ENCODE measurements around the gene ALKBH3. TPM values are rescaled to one million over a fixed set of nuclear protein-coding genes. Genes with fewer than 3 reads are reported as not detected.

Gene ALKBH3
- total RNA-seq, 2 donors from 2014 or later, result 24.8 to 30.9 TPM

DNA sequence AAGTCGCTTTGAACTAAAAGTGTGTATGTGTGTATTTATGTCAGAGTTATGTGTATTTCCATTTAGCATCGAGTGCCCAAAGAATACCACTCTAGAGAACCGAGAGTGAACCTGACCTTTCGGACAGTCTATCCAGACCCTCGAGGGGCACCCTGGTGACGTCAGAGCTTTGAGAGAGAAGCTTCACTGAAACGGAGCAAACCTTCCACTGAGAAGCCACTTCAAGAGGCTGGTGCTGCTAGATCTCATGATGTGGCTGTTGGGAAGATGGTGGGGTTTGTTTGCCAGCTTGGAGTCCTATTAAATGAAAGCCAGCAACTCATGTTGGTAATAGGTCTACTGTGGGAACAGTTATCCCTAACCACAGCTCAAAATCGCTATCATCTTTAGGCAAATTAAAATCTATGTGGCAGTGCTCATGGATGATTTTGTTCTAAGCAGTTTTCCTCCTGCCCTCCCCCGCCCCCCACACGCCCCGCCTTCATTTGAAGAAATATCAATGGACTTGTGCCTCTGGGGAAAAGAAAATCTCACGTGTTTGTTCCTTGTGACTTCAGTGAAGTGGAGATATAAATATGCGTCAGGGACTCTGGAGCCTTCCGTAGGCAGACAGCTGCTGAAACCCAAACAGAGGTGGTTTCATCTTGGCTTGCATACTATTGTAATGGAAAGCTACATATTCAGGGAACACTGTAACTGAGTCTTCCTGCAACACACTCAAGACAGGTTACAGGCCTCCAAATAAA is 39.4 kb downstream of the ALKBH3 start:
- intact Hi-C loops (cut with DNase I), result no loop called here
- no peak for DNase-seq (ENCODE audit: low spot score)

DNA sequence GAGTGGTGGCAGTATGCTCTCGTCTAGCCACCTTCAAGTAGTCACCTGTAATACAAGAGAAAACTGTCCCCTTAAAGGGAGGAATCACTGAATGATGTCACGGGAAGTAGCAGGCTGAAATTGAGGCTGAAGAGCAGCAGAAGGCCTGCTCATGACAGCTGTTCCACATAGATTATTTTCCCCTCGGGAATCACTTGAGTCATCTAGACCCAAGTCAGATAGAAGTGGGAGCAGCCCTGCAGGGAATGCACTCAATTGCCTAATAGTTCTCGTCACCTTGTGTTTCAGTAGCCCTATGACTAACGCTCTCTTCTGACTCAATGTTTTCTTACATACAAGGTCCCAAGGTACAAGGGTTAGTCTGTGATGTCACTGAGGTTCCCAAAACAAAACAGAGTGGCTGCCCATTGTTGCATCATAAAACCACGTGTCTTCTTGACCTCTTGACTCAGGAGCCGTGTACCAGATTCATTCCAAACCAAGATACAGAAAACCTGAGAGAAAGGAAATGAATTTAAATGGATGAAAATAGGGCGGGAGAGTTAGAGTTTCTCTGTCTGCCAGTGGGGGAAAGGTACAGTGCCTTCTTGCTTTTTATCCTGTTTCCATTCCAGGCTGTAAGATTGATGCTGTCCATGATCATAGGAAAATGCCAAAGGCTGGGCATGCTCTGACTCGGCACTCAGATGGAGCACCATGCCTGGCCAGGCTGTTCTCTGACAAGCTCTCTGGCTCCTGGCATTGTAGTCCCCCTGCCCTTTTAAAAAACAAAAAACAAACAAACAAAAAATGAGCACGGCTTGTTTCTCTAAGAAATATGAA is 40.2 kb downstream of the ALKBH3 start:
- intact Hi-C loops (cut with DNase I), result no loop called here
- no peak for DNase-seq (ENCODE audit: low spot score)

DNA sequence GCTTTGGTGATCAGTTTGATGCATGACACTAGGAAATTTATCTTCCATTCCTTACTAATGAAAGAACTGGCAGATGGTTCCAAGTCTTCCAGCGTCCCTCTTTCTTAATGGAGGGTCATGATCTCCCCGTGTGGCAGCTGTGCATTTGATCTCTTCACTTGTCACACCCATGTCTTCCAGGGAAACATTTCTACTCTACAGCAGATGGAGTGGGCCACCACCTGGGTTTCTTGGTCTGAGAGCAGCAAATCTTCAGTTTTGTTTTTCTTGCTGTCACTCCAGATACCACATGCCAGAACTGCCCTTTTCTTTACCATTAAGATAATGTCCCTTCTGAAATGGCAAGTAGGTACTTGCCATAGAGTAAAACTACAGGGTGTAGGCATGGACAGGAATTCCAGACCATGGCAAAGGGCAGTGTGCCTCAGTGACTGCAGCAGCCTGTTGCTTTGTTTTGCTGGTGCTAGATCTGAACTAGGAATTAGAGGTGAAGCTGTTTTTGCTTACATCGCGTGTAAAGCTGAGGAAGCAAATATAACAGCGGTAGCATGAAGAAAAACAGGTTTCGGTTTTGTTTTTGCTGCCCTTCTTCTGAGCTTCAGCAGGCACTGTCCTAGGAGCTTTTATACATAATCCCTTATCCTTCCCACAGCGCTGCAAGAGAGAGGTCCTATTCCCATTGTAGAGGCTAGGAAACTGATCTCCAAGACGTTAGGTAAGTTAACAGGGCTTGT is 41.1 kb downstream of the ALKBH3 start:
- intact Hi-C loops (cut with DNase I), result no loop called here
- no peak for DNase-seq (ENCODE audit: low spot score)

DNA sequence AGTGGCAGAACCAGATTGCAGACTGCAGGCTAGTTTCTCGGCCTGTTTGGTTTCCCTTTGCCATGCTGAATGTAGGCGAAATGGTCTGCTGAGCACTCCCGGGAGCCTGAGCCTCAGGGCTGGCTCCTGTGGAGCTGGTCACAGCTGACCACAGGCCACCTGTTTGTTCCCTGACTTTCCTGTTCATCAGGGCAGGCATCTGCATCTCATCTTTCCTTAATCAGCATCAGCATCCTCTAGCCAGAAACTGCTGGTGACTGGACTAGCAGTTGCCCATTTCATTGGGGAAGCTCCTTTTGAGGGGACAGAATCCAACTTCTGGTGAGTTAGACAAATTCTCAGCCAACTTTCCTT is 41.6 kb downstream of the ALKBH3 start:
- intact Hi-C loops (cut with DNase I), result no loop called here
- no peak for DNase-seq (ENCODE audit: low spot score)

DNA sequence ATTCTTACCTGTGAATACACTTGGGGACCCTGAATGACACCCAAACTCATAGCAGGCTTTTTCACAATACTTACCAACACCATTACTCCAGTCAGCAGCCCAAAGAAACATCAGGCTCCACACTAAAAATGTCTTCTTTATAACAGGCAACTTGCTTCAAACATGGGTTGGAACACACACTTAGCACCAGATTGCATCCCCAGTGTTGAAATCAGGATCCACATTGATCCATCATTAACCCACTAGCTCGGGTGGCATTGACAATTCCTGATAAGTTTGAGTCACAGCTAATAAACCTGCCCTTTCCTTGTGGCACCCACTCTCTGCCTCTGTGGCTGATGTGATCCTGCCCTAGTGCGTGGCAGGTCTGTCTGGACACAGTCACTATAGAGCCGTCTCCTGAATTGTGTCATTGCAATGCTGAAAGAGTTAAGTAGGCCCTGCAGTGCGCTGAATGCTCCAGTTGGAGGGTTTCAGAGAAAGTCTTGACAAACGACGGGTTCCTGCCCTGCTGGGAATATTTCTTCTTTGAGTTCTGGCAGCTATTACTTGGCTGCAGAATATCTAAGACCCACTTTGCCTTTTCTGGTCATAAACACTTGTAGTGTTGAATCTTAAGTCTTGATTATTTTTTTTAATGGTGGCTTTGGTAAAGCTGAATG is 42.2 kb downstream of the ALKBH3 start:
- no peak for DNase-seq (ENCODE audit: low spot score)
- intact Hi-C loops (cut with DNase I), result no loop called here

DNA sequence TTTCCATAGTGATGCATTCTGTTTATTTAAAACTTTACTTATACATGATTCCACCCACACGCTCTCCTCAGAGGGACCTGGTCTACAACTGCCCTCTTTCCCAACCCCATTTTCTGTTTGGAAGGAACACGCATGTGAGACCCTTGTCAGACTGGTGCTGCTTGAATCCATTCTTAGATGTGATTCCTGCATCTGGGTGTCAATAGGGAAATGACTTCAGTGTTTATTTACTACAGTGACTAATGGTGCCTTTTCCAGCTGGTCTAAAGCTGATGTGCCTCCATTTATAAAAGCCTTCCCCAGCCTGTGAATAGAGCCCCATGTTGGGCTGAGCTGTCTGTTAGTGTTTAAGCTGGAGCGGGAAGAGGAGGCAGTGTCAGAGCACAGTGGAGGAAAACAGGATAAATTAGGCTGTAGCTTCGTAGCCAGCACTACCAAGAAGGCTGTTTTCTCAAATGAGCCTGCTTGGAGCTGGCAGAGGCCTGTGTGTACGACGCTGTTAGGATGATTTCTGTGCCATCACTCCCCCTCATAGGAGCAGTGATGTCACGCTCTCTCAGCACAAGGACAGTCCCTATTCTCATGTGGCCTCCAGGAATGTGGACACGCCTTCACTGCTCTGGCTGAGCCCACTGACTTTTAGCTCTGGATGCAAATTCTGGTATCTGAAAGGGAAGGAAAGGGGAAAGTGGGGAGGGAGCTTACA is 42.9 kb downstream of the ALKBH3 start:
- peak; percentile 89 for DNase-seq (ENCODE audit: low spot score)
- intact Hi-C loops (cut with DNase I), result no loop called here

DNA sequence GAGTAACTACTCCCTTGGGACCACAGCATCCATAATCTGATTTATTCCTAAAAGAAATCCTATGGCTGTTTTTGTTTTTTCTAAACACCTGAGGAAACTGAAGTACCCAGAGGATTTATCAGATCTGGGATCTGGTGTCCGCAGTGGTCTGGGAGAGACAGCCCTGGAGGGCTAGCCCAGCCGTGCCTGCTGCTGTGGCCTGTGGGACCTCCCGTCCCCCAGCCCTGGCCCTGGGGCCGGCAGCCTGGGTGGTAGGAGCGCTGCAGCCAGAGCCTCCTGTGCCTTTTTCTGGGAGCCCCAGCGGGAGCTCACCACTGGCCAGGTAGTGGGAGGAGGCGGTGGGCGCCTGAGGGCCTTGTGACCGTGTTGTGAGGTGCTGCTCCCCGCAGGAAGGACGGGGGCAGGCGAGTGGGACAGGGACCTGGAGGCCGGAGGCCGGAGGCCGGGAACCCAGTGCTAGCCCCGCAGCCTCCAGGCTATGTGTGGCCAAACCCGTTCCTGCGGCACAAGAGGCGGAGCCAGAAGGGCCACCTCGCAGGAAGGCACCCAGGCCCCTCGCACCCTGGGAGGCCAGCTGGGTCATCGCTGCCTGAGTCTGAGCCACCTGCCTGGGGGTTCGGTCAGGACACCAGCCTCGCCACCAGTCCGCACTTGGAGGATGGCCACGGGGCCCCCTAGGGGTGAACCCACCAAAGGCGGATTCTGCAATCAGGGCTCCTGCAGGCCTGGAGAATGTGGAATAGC is 43.7 kb downstream of the ALKBH3 start:
- DNase-seq (ENCODE audit: low spot score), result no peak
- intact Hi-C loops (cut with DNase I), result no loop called here

DNA sequence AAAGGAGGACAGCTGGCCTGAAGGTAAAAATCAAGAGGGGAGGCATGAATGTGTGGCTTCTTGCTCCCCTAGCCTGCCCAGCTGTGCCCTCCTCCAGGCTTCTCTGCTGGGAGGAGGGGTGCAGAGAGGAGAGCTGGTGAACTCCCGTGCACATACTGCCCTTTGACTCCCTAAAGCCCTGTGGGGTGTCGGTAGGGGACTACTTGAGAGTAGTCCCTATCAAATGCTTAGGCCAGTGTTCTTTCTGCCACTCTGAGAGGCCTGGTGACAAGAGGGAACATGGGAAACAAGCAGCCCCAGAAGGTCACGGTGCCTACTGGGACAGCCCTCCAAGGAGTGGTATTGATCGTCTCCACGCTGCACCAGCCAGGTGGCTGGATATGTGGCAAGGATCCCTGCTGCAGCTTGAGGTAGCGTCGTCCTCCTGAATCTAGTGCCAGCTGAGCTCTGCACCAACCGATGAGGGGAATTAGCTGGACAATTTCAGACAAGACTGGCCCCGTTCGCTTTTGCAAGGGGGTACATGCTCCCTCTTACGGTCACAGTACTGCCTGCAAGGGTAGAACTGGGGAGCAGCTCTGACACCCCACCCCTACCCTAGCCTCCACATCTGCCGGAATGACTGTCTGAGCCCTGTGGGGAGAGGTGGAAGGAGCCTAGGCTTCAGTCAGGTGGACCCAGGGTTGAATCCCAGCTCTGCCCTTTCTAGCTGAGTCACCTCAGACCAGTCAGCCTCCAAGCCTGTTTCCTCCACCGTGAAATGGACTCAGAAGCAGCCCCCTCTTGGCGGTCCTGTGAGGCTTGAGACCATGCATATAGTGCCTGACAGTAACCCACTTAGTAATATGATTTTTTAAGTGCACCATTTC is 44.7 kb downstream of the ALKBH3 start:
- DNase-seq (ENCODE audit: low spot score), result no peak
- intact Hi-C loops (cut with DNase I), result no loop called here

DNA sequence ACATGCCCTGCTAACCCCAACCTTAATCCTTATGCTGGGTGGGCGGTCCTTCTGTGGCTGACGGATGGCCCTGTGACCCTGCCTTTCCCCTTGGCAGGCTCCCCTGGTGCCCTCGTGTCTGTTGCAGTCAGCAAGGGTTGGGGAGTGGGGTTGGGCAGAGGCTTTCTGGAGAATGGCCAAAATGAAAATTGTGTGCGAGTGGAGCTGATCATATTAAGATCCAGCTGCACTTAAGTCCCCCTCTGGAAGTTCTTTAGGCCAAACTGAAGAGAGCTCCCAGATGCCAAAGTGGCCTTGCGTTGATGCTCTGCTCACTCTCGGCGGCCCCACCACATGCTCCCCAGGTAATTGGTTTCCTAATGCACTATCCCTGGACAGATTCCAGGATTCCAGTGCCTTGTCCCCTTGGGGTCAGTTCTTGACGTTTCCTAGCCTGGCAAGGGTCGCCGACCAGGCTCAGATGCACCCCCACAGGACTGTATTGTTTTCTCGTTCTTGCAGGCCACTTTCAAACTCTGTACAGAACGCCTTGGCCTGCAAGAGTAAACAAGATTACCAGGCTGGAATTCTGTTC is 45.4 kb downstream of the ALKBH3 start:
- intact Hi-C loops (cut with DNase I), result no loop called here
- no peak for DNase-seq (ENCODE audit: low spot score)

DNA sequence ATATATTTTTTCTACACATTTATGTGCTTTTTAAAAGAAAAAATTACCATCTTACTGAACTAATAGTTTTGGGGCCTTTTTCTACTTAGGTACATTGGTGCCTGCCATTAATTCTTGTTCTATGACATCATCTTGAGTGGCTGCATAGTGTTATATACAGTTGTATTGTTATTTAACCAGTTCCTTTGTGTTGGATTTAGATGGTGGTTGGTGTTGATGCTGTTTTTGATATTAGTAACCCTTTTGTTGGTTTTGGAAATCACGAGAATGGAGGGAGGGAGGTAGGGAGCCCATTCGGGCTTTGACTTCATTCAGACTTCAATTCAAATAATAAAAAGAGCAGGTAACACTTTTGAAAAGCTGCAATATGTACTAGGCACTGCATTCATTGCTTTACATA is 46.4 kb downstream of the ALKBH3 start:
- DNase-seq (ENCODE audit: low spot score), result no peak
- intact Hi-C loops (cut with DNase I), result no loop called here

DNA sequence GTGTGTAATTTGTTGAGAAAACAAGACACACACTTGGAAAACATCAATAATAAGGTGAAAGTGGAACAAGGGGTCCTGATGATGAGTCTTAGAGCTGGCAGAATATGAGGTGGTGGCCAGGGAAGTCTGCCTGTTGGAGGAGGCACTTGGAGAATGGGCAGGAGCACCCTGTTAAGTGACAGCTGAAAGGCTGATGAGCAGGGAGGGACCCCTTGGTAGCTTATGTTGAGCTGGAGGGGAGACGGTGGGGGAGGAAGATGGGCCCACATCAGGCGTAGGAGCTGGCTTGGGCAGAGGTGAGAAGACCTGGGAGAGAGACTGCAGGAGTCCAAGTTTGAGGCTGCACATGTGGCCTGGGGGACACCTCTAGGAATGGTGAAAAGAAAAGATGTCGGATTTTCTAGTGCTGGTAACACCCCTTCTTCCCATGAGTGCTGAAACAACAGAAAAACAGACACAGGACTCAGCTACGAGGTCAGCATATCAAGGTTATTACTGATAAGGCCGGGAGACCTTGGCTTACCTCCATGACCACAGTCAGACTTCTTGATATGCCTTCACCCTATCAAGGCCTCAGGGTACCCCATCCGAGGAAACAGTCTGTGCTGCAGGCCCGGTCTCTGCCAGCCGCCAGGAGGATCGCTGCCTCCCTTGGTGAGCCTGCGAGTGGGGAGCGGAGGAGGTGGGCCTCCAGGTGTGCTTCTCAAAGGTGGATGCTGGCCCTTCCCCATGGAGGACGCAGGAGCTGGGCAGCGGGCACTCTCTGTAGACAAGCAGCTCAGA is 47.5 kb downstream of the ALKBH3 start:
- intact Hi-C loops (cut with DNase I), result no loop called here

DNA sequence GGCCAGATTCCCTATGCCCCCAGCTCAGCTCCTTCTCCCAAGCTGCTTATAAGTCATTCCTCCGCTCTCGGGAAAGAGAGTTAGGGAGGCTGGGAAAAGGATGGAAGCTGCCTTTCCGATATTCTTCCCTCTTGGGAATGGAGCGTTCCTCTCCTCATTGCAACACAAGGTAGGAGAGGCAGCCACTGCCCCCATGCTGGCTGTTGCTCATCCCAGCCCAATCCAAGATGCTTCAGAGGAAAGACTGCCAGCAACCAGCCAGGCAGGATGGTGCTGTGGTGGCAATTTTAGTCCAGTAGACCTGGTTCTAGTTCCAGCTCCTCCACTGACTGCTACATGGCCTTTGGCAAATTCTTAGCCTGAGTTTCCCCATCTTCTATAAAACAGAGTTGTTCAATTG is 48.1 kb downstream of the ALKBH3 start:
- no peak for DNase-seq (ENCODE audit: low spot score)

More for the DNA sequence above, 47.5 kb downstream of the ALKBH3 start:
- no peak for DNase-seq (ENCODE audit: low spot score)

DNA sequence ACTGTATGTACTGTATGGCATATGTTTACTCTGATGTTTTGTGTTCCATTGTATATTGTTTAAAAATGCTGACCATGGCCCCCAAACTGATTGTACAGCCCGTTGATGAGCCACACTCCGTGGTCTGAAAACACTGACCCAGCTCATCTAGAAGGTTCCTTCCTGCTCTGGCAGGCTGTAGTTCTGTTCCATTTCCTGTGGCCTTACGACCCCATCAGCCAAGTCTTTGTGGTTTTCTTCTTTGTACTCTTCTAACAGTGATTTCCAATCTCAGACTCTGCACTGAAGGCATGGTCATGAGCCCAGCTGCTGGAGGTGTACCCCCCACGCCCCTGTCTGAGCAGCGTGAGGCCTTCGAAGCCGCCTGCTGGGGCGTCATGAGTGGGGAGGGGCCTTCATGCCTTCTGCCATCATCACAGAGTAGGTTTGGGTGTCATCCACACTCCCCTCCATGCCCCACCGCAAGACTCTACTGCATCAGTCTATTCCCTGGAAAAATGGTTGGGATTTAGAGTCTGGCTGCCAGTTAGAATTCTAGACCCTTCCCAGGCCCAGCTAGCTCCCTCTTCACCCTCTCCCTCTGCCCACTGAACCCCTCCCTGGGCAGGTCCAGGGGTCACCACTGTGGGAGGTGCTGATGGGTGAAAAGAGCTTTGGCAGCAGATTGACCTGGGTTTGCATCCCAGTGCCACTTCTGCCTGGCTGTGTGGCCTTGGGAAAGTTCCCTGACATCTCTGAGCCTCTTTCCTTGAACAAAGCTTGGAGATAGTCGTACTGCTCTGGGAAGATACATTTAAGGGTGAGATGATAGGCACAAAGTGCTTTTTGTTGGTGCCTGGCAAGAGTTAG is 50.5 kb downstream of the ALKBH3 start:
- no peak for DNase-seq (ENCODE audit: low spot score)
- intact Hi-C loops (cut with DNase I), result no loop called here

More for the DNA sequence above, 48.1 kb downstream of the ALKBH3 start:
- intact Hi-C loops (cut with DNase I), result no loop called here

DNA sequence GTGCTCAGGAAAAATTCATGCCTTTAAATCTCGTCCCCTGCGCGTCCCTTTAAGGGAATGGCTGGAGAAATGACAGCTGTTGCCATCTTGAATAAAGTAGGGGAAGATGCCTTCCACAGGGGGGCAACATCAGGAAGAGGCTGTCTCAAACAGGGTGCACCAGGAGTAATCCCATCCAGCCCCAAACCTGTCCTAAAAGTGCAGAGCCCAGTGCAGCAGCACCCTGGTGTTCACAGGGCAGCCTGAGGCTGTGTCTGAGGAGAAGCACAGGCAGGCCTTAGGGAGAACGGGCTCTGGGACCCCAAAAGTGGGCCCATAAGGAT is 51.0 kb downstream of the ALKBH3 start:
- intact Hi-C loops (cut with DNase I), result no loop called here

DNA sequence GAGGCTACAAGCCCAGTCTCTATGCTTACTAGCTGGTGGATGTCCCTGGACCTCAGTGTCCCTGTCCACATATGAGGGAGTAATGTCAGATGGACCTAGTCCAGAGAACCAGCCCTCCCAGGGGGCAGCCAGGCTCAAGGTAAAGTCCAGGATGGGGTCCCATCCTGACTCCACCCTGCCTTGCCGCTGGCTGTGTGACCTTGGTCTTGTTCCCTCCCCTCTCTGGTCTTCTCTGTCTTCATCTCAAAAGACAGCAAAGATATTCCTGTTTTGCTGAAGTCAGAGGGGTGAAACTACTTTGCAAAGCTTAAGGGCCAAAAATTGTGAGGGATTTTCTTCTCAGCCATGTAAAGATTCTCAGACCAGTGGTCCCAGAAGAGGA is 52.6 kb downstream of the ALKBH3 start:
- intact Hi-C loops (cut with DNase I), result no loop called here
- DNase-seq (ENCODE audit: low spot score), result no peak

More for the DNA sequence above, 51.0 kb downstream of the ALKBH3 start:
- DNase-seq (ENCODE audit: low spot score), result no peak

Data from posterior vena cava (tissue), 2 donors.